Neural cell (in vitro differentiated cells): Measurements from ENCODE around the gene CELF4. TPM values are rescaled to one million over a fixed set of nuclear protein-coding genes. Genes with fewer than 3 reads are reported as not detected.

Experiments used
- H2AFZ ChIP-seq: fragments of 200-600, 300-800 bp; sonication (generic), shearing (Covaris generic); 2 replicates; pipeline ENCODE4 v1.6.0; 2014; ENCODE audit warnings: low read depth, mild to moderate bottlenecking, antibody characterized with exemption, low read length, moderate library complexity
- H3F3A ChIP-seq: fragments of 200-600 bp; shearing (Covaris generic); 2 replicates; pipeline ENCODE4 v1.6.1; 2016; ENCODE audit warnings: mild to moderate bottlenecking, moderate library complexity, mixed read lengths, antibody characterized with exemption, low read length; ENCODE audit not compliant: insufficient read depth, poor library complexity, severe bottlenecking
- H3K27ac ChIP-seq: fragments of 200-600, 300-800 bp; sonication (generic), shearing (Covaris generic); 2 replicates; pipeline ENCODE4 v1.5.1; 2014; ENCODE audit warnings: mild to moderate bottlenecking, low read length, moderate library complexity
- H3K27me3 ChIP-seq: fragments of 300-800, 200-600 bp; sonication (generic), shearing (Covaris generic); 2 replicates; pipeline ENCODE4 v1.6.0; 2014; ENCODE audit warnings: mild to moderate bottlenecking, low read depth, low read length, moderate library complexity; ENCODE audit not compliant: insufficient read depth
- H3K36me3 ChIP-seq: fragments of 300-800, 200-600 bp; sonication (generic), shearing (Covaris generic); 2 replicates; pipeline ENCODE4 v1.5.1; 2014; ENCODE audit warnings: mild to moderate bottlenecking, antibody characterized with exemption, low read length, moderate library complexity; ENCODE audit not compliant: insufficient read depth
- H3K4me2 ChIP-seq: fragments of 300-800, 200-600 bp; sonication (generic), shearing (Covaris generic); 2 replicates; pipeline ENCODE4 v1.6.0; 2014; ENCODE audit warnings: mild to moderate bottlenecking, low read length
- H3K4me3 ChIP-seq: fragments of 300-800, 200-600 bp; sonication (generic), shearing (Covaris generic); 2 replicates; pipeline ENCODE4 v1.5.1; 2014; ENCODE audit warnings: mild to moderate bottlenecking, low read length, moderate library complexity
- H3K79me2 ChIP-seq: fragments of 200-600 bp; shearing (Covaris generic); replicated peaks from 2 replicates; pipeline ENCODE4 v1.6.0; 2014; ENCODE audit warnings: mild to moderate bottlenecking, low read length, moderate library complexity; ENCODE audit not compliant: insufficient read depth
- H3K9ac ChIP-seq: fragments of 300-800, 200-600 bp; sonication (generic), shearing (Covaris generic); 2 replicates; pipeline ENCODE4 v1.6.1; 2016; ENCODE audit warnings: mild to moderate bottlenecking, low read length, mixed read lengths
- H3K9me2 ChIP-seq: fragments of 200-600 bp; shearing (Covaris generic); 2 replicates; pipeline ENCODE4 v1.6.1; 2016; ENCODE audit warnings: mild to moderate bottlenecking, low read length, mixed read lengths; ENCODE audit not compliant: insufficient read depth
- H3K9me3 ChIP-seq: fragments of 200-600, 300-800 bp; sonication (generic), shearing (Covaris generic); 2 replicates; pipeline ENCODE4 v1.6.1; 2016; ENCODE audit warnings: mild to moderate bottlenecking, mixed run types, low read length, moderate library complexity, mixed read lengths
- H4K20me1 ChIP-seq: fragments of 200-600 bp; shearing (Covaris generic); 2 replicates; pipeline ENCODE4 v1.6.1; 2016; ENCODE audit warnings: mild to moderate bottlenecking, mixed run types; ENCODE audit not compliant: insufficient read depth
- CTCF ChIP-seq: fragments of 450-650 bp; IDR thresholded peaks from 2 replicates; pipeline ENCODE4 v1.5.1; 2014; ENCODE audit warnings: antibody characterized with exemption, mild to moderate bottlenecking, moderate library complexity; ENCODE audit not compliant: poor library complexity, severe bottlenecking
- EP300 ChIP-seq: fragments of 450-650 bp; conservative IDR thresholded peaks from 2 replicates; pipeline ENCODE4 v1.6.1; 2014; ENCODE audit warnings: antibody characterized with exemption, mild to moderate bottlenecking, moderate library complexity; ENCODE audit not compliant: poor library complexity, severe bottlenecking
- EZH2 ChIP-seq: fragments of 200-600, 300-800 bp; shearing (Covaris generic), sonication (generic); IDR thresholded peaks from 2 replicates; pipeline ENCODE4 v1.6.1; 2014; ENCODE audit warnings: antibody characterized with exemption, low read length, borderline replicate concordance, mild to moderate bottlenecking; ENCODE audit not compliant: insufficient read depth, poor library complexity, severe bottlenecking
- MXI1 ChIP-seq: fragments of 450-650 bp; conservative IDR thresholded peaks from 2 replicates; pipeline ENCODE4 v1.6.1; 2014; ENCODE audit warnings: antibody characterized with exemption, mild to moderate bottlenecking; ENCODE audit not compliant: poor library complexity, severe bottlenecking
- POLR2AphosphoS5 ChIP-seq: IDR thresholded peaks from 2 replicates; pipeline ENCODE4 v1.6.1; 2012
- RAD21 ChIP-seq: fragments of 450-650 bp; conservative IDR thresholded peaks from 2 replicates; pipeline ENCODE4 v1.6.1; 2014; ENCODE audit warnings: antibody characterized with exemption, mild to moderate bottlenecking, moderate library complexity
- REST ChIP-seq: IDR thresholded peaks from 2 replicates; pipeline ENCODE4 v1.6.1; 2012; ENCODE audit warnings: borderline replicate concordance
- SMC3 ChIP-seq: fragments of 450-650 bp; conservative IDR thresholded peaks from 2 replicates; pipeline ENCODE4 v1.6.1; 2014; ENCODE audit warnings: antibody characterized with exemption, mild to moderate bottlenecking, moderate library complexity; ENCODE audit not compliant: poor library complexity
- TAF1 ChIP-seq: IDR thresholded peaks from 2 replicates; pipeline ENCODE4 v1.6.1; 2012; ENCODE audit warnings: low read depth
- polyA plus RNA-seq: library from polyadenylated mRNA; depleted of rRNA; stranded (reverse); fragments of >200 nt; gene quantifications from 2 replicates; pipeline ENCODE4 v1.2.3, GENCODE V29; 2014

CELF4 gene
- polyA plus RNA-seq, 1 donor from 2014 or later = 191 TPM

- Histone ChIP-seq H4K20me1 (no peaks in the 10 kb centered on the region), H3K9ac (no peak overlapping the region), H3K9me3 (no peaks in the 10 kb centered on the region), H3K27me3 (no peaks in the 10 kb centered on the region), H3F3A (no peaks in the 10 kb centered on the region), H2AFZ (no peak overlapping the region), H3K4me3 (no peak overlapping the region), H3K79me2 (no peaks in the 10 kb centered on the region), H3K4me2 (no peak overlapping the region), H3K27ac (no peak overlapping the region), H3K9me2 (no peaks in the 10 kb centered on the region), H3K36me3 (no peaks in the 10 kb centered on the region)
- TF ChIP-seq POLR2AphosphoS5 (no peak), RAD21 (no peak), EP300 (no peak), CTCF (no peak), TAF1 (no peak), MXI1 (no peak), SMC3 (no peak)
Observed at GRCh38 chr18:37315935-37316334, 249.7 kb downstream of the CELF4 start.

GRCh38 chr18:37314534-37314933 lies 251.1 kb downstream of the CELF4 start:
- Histone ChIP-seq H2AFZ (no peak overlapping the region), H3K36me3 (no peaks in the 10 kb centered on the region), H3K9ac (no peak overlapping the region), H3F3A (no peaks in the 10 kb centered on the region), H3K27me3 (no peaks in the 10 kb centered on the region), H3K79me2 (no peaks in the 10 kb centered on the region), H4K20me1 (no peaks in the 10 kb centered on the region), H3K9me2 (no peaks in the 10 kb centered on the region), H3K4me2 (no peak overlapping the region), H3K9me3 (no peaks in the 10 kb centered on the region), H3K27ac (no peak overlapping the region), H3K4me3 (no peak overlapping the region)
- TF ChIP-seq EZH2 (no peak), CTCF (no peak), TAF1 (no peak), SMC3 (no peak), EP300 (no peak), POLR2AphosphoS5 (no peak), REST (no peak), RAD21 (no peak), MXI1 (no peak)
